ENCODE results near the gene AFG1L.

DNA sequence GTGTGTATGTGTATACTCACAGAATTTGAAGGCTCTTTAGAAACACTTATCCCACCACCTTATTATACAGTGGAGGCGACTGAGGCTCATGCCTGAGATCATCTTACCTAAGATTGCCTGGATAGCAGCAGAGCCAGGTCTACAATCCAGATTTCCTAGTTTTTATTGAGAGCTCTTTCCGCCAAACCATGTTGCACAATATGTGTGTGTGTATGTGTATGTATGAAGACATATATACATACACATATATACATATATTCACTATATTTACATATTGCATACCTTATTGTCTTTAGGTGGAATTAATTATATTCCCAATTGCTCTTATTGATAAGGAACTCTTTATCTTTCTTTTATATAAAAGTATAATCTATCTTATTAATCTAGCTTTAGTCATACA, 130.6 kb downstream of the AFG1L start:
- TF ChIP-seq, protein P1, sequence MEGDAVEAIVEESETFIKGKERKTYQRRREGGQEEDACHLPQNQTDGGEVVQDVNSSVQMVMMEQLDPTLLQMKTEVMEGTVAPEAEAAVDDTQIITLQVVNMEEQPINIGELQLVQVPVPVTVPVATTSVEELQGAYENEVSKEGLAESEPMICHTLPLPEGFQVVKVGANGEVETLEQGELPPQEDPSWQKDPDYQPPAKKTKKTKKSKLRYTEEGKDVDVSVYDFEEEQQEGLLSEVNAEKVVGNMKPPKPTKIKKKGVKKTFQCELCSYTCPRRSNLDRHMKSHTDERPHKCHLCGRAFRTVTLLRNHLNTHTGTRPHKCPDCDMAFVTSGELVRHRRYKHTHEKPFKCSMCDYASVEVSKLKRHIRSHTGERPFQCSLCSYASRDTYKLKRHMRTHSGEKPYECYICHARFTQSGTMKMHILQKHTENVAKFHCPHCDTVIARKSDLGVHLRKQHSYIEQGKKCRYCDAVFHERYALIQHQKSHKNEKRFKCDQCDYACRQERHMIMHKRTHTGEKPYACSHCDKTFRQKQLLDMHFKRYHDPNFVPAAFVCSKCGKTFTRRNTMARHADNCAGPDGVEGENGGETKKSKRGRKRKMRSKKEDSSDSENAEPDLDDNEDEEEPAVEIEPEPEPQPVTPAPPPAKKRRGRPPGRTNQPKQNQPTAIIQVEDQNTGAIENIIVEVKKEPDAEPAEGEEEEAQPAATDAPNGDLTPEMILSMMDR (IDR thresholded peaks at IDR 0.05) = no peak
- no peak for TF ChIP-seq POLR2AphosphoS5 (IDR thresholded peaks at IDR 0.05)
- no peak for TF ChIP-seq POLR2A (IDR thresholded peaks at IDR 0.05)
- TF ChIP-seq EP300 (IDR thresholded peaks at IDR 0.05) = no peak

Measured in stomach (tissue), 4 donors.